HepG2 (cell line): ENCODE data around the gene P2RX5. TPM values are rescaled to one million over a fixed set of nuclear protein-coding genes. Genes with fewer than 3 reads are reported as not detected.

Experiments used
- CSRNP2 ChIP-seq: sonication (generic); formaldehyde crosslinking; conservative IDR thresholded peaks from 2 replicates; pipeline ENCODE4 v1.8.0; 2022; ENCODE audit warnings: low read depth, missing genetic modification reagents
- EP300 ChIP-seq, 3 experiments: sonication (generic) in 1 of 3; formaldehyde crosslinking in 1 of 3; IDR thresholded peaks; 2 replicates each; pipeline versions ENCODE4 v1.5.1 to v1.6.1; 2011 to 2020; ENCODE audit warnings: low read depth in 2 of 3, low read length in 2 of 3, borderline replicate concordance in 1 of 3, improper control_type of control experiment in 1 of 3, mild to moderate bottlenecking in 1 of 3, missing genetic modification reagents in 1 of 3, moderate library complexity in 1 of 3
- FOSL1 ChIP-seq: sonication (generic); formaldehyde crosslinking; IDR thresholded peaks from 2 replicates; pipeline ENCODE4 v1.9.0; 2021; ENCODE audit warnings: missing genetic modification reagents, borderline replicate concordance
- FOSL2 ChIP-seq: sonication (generic); formaldehyde crosslinking; IDR thresholded peaks from 2 replicates; pipeline ENCODE4 v1.4.0; 2020; ENCODE audit warnings: missing genetic modification reagents
- HNF4A ChIP-seq: sonication (generic); formaldehyde crosslinking; IDR thresholded peaks from 2 replicates; pipeline ENCODE4 v1.4.0; 2020; ENCODE audit warnings: missing genetic modification reagents
- MYPOP ChIP-seq: sonication (generic); formaldehyde crosslinking; IDR thresholded peaks from 2 replicates; pipeline ENCODE4 v1.8.1; 2023; ENCODE audit warnings: mild to moderate bottlenecking, moderate library complexity, missing genetic modification reagents
- PREB ChIP-seq: sonication (generic); formaldehyde crosslinking; IDR thresholded peaks from 2 replicates; pipeline ENCODE4 v1.4.0; 2020; ENCODE audit warnings: missing genetic modification reagents
- RBFOX2 ChIP-seq: fragments of 200-400 bp; formaldehyde crosslinking; IDR thresholded peaks from 2 replicates; pipeline ENCODE4 v1.6.1; 2017; ENCODE audit warnings: low read depth, mild to moderate bottlenecking, low read length
- TGIF2 ChIP-seq: IDR thresholded peaks from 2 replicates; pipeline ENCODE4 v1.6.1; 2016; ENCODE audit warnings: control low read depth, missing compliant biosample characterization
- ZFP62 ChIP-seq: sonication (generic); formaldehyde crosslinking; IDR thresholded peaks from 2 replicates; pipeline ENCODE4 v1.4.0; 2020; ENCODE audit warnings: missing genetic modification reagents
- ZNF724P ChIP-seq: sonication (generic); formaldehyde crosslinking; IDR thresholded peaks from 2 replicates; pipeline ENCODE4 v1.8.0; 2022; ENCODE audit warnings: missing genetic modification reagents, borderline replicate concordance
- ZNF879 ChIP-seq: sonication (generic); formaldehyde crosslinking; IDR thresholded peaks from 2 replicates; pipeline ENCODE4 v1.8.1; 2023; ENCODE audit warnings: missing genetic modification reagents
- polyA plus RNA-seq, 8 experiments: library from polyadenylated mRNA; depleted of rRNA in 3 of 8; stranded (reverse) in 7 of 8; unstranded in 1 of 8; fragments of >200 nt; fragmentation: Illumina TruSeq in 4 of 8; extraction: Trizol in 4 of 8; gene quantifications; 2 replicates each; pipeline versions ENCODE4 v1.2.1 to v1.2.3, GENCODE V29; 2011 to 2016; ENCODE audit warnings: low read depth in 4 of 8, missing spikeins in 1 of 8, mixed read lengths in 1 of 8; ENCODE audit not compliant: insufficient read depth in 1 of 8
- total RNA-seq, 5 experiments: library from RNA; depleted of rRNA; stranded (reverse); fragments of >200 nt; fragmentation: Illumina TruSeq; extraction: Trizol; gene quantifications; 2 replicates each; pipeline ENCODE4 v1.2.3, GENCODE V29; 2016; ENCODE audit warnings: low read depth in 1 of 5
- TF ChIP-seq, protein P1 (sequence below), 2 experiments: fragments of 450-650 bp in 1 of 2; sonication (generic) in 1 of 2; formaldehyde crosslinking in 1 of 2; IDR thresholded peaks; 2 replicates each; pipeline versions ENCODE4 v1.6.1 to v1.8.0; 2016 to 2022; ENCODE audit warnings: antibody characterized with exemption in 1 of 2, mild to moderate bottlenecking in 1 of 2, missing genetic modification reagents in 1 of 2
- TF ChIP-seq, protein P2 (sequence below): sonication (generic); formaldehyde crosslinking; IDR thresholded peaks from 2 replicates; pipeline ENCODE4 v1.4.0; 2020; ENCODE audit warnings: missing genetic modification reagents

Gene P2RX5
- total and polyA plus RNA-seq, 2 of the 13 experiments (the other 11 are each of a cell fraction or from before 2014, with no cell fraction given): 0.95 to 1.7 TPM

GRCh38 chr17:3723556-3724377 lies 27.8 kb upstream of the P2RX5 start, which contains the start of gene HASPIN (continued):
- TF ChIP-seq, protein P1, sequence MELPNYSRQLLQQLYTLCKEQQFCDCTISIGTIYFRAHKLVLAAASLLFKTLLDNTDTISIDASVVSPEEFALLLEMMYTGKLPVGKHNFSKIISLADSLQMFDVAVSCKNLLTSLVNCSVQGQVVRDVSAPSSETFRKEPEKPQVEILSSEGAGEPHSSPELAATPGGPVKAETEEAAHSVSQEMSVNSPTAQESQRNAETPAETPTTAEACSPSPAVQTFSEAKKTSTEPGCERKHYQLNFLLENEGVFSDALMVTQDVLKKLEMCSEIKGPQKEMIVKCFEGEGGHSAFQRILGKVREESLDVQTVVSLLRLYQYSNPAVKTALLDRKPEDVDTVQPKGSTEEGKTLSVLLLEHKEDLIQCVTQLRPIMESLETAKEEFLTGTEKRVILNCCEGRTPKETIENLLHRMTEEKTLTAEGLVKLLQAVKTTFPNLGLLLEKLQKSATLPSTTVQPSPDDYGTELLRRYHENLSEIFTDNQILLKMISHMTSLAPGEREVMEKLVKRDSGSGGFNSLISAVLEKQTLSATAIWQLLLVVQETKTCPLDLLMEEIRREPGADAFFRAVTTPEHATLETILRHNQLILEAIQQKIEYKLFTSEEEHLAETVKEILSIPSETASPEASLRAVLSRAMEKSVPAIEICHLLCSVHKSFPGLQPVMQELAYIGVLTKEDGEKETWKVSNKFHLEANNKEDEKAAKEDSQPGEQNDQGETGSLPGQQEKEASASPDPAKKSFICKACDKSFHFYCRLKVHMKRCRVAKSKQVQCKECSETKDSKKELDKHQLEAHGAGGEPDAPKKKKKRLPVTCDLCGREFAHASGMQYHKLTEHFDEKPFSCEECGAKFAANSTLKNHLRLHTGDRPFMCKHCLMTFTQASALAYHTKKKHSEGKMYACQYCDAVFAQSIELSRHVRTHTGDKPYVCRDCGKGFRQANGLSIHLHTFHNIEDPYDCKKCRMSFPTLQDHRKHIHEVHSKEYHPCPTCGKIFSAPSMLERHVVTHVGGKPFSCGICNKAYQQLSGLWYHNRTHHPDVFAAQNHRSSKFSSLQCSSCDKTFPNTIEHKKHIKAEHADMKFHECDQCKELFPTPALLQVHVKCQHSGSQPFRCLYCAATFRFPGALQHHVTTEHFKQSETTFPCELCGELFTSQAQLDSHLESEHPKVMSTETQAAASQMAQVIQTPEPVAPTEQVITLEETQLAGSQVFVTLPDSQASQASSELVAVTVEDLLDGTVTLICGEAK (IDR thresholded peaks at IDR 0.05): no peak
- TF ChIP-seq, protein P1 (CRISPR knock-in tag; IDR thresholded peaks at IDR 0.05): peak; percentile 67; the same call in 1 of the 2 replicates
- no peak for TF ChIP-seq PREB
- TF ChIP-seq FOSL1 (CRISPR knock-in tag): peak; percentile 17; the same call in 1 of the 2 replicates
- TF ChIP-seq RBFOX2: peak; percentile 94
- no peak for TF ChIP-seq ZFP62 (CRISPR knock-in tag)
- no peak; the same call in 1 of the 2 replicates for TF ChIP-seq MYPOP (CRISPR knock-in tag)
- TF ChIP-seq, protein P2, sequence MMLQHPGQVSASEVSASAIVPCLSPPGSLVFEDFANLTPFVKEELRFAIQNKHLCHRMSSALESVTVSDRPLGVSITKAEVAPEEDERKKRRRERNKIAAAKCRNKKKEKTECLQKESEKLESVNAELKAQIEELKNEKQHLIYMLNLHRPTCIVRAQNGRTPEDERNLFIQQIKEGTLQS: 0 out of 2 replicates have a peak, but pooled peaks have one; percentile 33
- TF ChIP-seq EP300 (IDR thresholded peaks at IDR 0.05; ENCODE audit: low read depth in 2 of 2, low read length in 2 of 2): no peak
- TF ChIP-seq EP300 (CRISPR knock-in tag; IDR thresholded peaks at IDR 0.05; ENCODE audit: borderline replicate concordance): peak; percentile 46; the same call in 1 of the 2 replicates
- peak; percentile 19; the same call in 1 of the 2 replicates for TF ChIP-seq FOSL2 (CRISPR knock-in tag)
- peak; percentile 84 for TF ChIP-seq ZNF724P (CRISPR knock-in tag)
- peak; percentile 85; the same call in 1 of the 2 replicates for TF ChIP-seq TGIF2 (CRISPR knock-in tag)
- TF ChIP-seq ZNF879 (CRISPR knock-in tag): 0 out of 2 replicates have a peak, but pooled peaks have one; percentile 49
- no peak for TF ChIP-seq CSRNP2
- TF ChIP-seq HNF4A: no peak
